Type B pancreatic cell (in vitro differentiated cells): Measurements from ENCODE around the gene C1orf87. TPM values are rescaled to one million over a fixed set of nuclear protein-coding genes. Genes with fewer than 3 reads are reported as not detected.

ENCODE experiments used
- DNase-seq: peaks from one replicate; pipeline ENCODE4 v3.0.0; 2021; ENCODE audit warnings: mixed read lengths; ENCODE audit not compliant: unreplicated experiment; ENCODE audit errors: extremely low spot score
- H3K27ac Mint-ChIP-seq: 2 replicates; pipeline ENCODE4 v1.8.0; 2021; ENCODE audit warnings: mild to moderate bottlenecking, mixed read lengths
- H3K27me3 Mint-ChIP-seq: 2 replicates; pipeline ENCODE4 v1.8.0; 2021; ENCODE audit warnings: mixed read lengths
- H3K36me3 Mint-ChIP-seq: 2 replicates; pipeline ENCODE4 v1.8.0; 2021; ENCODE audit warnings: mixed read lengths
- H3K4me1 Mint-ChIP-seq: one replicate; pipeline ENCODE4 v1.8.0; 2021; ENCODE audit warnings: mixed read lengths; ENCODE audit not compliant: unreplicated experiment
- H3K4me3 Mint-ChIP-seq: 2 replicates; pipeline ENCODE4 v1.8.0; 2021; ENCODE audit warnings: mild to moderate bottlenecking, mixed read lengths
- H3K9me3 Mint-ChIP-seq: 2 replicates; pipeline ENCODE4 v1.8.0; 2021; ENCODE audit warnings: mixed read lengths
- CTCF ChIP-seq: fragments of 200-600 bp; sonication (generic); conservative IDR thresholded peaks from 2 replicates; pipeline ENCODE4 v1.5.0; 2021; ENCODE audit warnings: antibody characterized with exemption, mild to moderate bottlenecking
- total RNA-seq: library from RNA; stranded (reverse); gene quantifications from 2 replicates; pipeline ENCODE4 v1.2.1, GENCODE V29; 2021; ENCODE audit warnings: low replicate concordance

Gene C1orf87
- total RNA-seq, 1 donor from 2014 or later: not detected

DNA sequence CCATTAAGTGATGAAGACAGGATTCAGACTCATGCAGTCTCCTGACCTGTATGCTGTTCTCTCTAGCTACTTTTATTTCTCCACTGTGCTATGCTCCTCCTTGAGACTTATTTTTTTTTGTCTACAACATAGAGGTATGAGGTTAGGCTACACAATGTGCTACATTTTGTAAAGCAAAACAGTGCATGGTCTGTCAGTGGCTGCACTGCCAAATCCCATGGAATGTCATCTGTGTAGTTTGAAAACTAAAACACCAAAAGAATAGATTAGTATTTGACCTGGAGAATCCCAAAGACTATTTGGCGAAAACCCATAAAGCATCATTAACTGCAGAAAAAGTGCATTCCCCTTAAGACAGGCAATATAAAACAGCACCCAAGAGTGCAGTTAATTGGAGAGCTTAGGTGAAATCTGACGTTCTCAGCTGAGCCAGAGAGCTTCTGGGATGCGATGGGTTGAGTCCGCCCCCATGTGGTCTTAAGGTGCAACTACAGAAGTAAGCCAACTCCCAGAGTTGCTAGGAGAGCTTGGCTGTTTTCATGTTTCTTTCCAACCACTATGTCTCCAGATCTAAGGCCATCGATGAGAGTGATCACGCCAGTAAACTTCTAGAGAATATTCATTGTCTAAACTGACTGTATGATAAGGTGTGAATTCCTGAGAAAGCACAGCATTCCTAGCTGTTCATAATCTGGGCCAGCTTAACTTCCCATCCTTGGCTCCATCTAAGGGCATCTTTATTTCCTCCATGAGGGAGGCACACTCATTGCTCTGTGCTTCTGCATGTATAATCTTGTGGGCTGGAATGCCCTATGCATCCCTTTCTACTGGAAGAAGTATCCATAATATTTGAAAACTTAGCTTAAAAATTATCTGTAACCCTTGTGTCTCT is 126.3 kb downstream of the C1orf87 start:
- peak; percentile 94 for TF ChIP-seq CTCF
- peaks cover 11% of the 10 kb centered on the region for H3K27me3 Mint-ChIP-seq

DNA sequence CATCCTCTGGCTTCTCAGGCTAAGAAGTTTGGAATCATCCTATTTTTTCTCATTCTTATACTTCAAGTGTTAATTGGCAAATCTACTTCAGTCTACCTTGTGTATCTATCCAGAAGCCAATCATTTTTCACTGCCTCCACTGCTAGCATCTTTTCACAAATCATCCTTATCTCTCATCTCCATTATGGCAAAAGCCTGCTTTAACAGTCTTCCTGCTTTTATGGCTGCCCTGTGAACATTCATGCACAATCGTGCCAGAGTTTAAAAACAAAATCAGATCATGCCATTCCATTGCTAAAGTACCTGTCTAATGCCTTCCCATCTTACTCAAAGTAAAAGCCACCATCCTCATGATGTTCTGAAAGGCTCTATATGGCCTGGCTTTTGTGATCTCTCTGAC is 127.8 kb downstream of the C1orf87 start:
- Mint-ChIP-seq H3K4me1 (no peaks in the 10 kb centered on the region), H3K27me3 (peaks cover 11% of the 10 kb centered on the region), H3K36me3 (no peaks in the 10 kb centered on the region), H3K27ac (no peak overlapping the region), H3K9me3 (no peaks in the 10 kb centered on the region), H3K4me3 (no peak overlapping the region)
- no peak for TF ChIP-seq CTCF
- no peak for DNase-seq

More for the DNA sequence above, 126.3 kb downstream of the C1orf87 start:
- H3K36me3 Mint-ChIP-seq: no peaks in the 10 kb centered on the region
- no peak overlapping the region for H3K27ac Mint-ChIP-seq
- H3K4me1 Mint-ChIP-seq: no peaks in the 10 kb centered on the region
- H3K4me3 Mint-ChIP-seq: no peak overlapping the region
- H3K9me3 Mint-ChIP-seq: no peaks in the 10 kb centered on the region
- DNase-seq: no peak

Other genes starting within 250 kb of the C1orf87 start
- gene CYP2J2, start 147.0 kb downstream of the C1orf87 start, total RNA-seq: 1.5 and 1.8 TPM in 2 replicates